ENCODE measurements around the gene AMDHD2.
"Not testable (repeated sequence)": the region's sequence is repeated elsewhere in the genome, so short reads cannot be mapped to it uniquely, and the experiment has no call there.

GRCh38 chr16:2578905-2579304, 58.7 kb downstream of the AMDHD2 start:
- TF ChIP-seq CTCF, POLR2A (IDR thresholded peaks at IDR 0.05): not testable (repeated sequence)
